Ovary (tissue), 10 donors: Measurements from ENCODE around the gene NAA11. TPM values are rescaled to one million over a fixed set of nuclear protein-coding genes. Genes with fewer than 3 reads are reported as not detected.

Source experiments
- DNase-seq, 5 donors: peaks; one replicate each; pipeline ENCODE4 v3.0.0-alpha.2; 2019 to 2020
- H3K27ac ChIP-seq, 2 donors: fragments of 200-600 bp; one replicate each; pipeline versions ENCODE4 v1.5.1 to v1.8.0; 2019 to 2022
- H3K27me3 ChIP-seq: fragments of 200-600 bp; one replicate; pipeline ENCODE4 v1.8.0; 2022
- H3K36me3 ChIP-seq: fragments of 200-600 bp; sonication (generic); one replicate; pipeline ENCODE4 v1.5.1; 2019
- H3K4me1 ChIP-seq: one replicate; pipeline ENCODE4 v1.8.1; 2013; ENCODE audit warnings: mild to moderate bottlenecking, moderate library complexity; ENCODE audit not compliant: insufficient read depth
- H3K4me3 ChIP-seq: fragments of 200-600 bp; sonication (generic); one replicate; pipeline ENCODE4 v1.5.1; 2017
- H3K9me3 ChIP-seq, 2 donors: fragments of 200-600 bp in 1 of 2; sonication (generic) in 1 of 2; one replicate each; pipeline versions ENCODE4 v1.5.1 to v1.8.1; 2013 to 2019; ENCODE audit warnings: mild to moderate bottlenecking in 1 of 2, moderate library complexity in 1 of 2
- CTCF ChIP-seq, 3 donors: fragments of 450-650 bp in 2 of 3; fragments of 200-600 bp in 1 of 3; IDR thresholded peaks; one replicate each; pipeline versions ENCODE4 v1.5.1 to v1.8.0; 2016 to 2022; ENCODE audit warnings: antibody characterized with exemption in 3 of 3, mild to moderate bottlenecking in 1 of 3
- EP300 ChIP-seq: sonication (generic); formaldehyde crosslinking; IDR thresholded peaks from one replicate; pipeline ENCODE4 v1.6.1; 2017; ENCODE audit warnings: antibody characterized with exemption
- POLR2A ChIP-seq: fragments of 450-650 bp; IDR thresholded peaks from one replicate; pipeline ENCODE4 v1.6.1; 2017; ENCODE audit warnings: antibody characterized with exemption, mild to moderate bottlenecking, moderate library complexity
- WGBS, 3 donors: extraction: QIAGEN DNeasy Blood & Tissue Kit in 1 of 3; methylation state at CpG; one replicate each; pipeline versions ENCODE4 v1.1.5 to v1.1.7; 2013 to 2017; 5-methylcytosine and 5-hydroxymethylcytosine counted together
- intact Hi-C, 4 donors: fragments of 100-400 bp; cut with DNase I; formaldehyde crosslinking; loops; one replicate each; pipeline versions ENCODE4 v1.11.0 to v1.15.1; 2022 to 2023
- long read RNA-seq, 3 donors: library from polyadenylated mRNA in 2 of 3; unstranded in 2 of 3; transcript quantifications; one replicate each; pipeline ENCODE4 v2.0.0 and lab custom pipeline, GENCODE V29; 2021 to 2026
- polyA plus RNA-seq, 2 donors: library from polyadenylated mRNA; stranded (reverse); fragments of 200-250 nt in 1 of 2; fragments of 350-450 nt in 1 of 2; fragmentation: Illumina TruSeq in 1 of 2; extraction: RNeasy Lipid Tissue Mini Kit (QIAGEN cat#74804) in 1 of 2; gene quantifications; one replicate each; pipeline ENCODE4 v1.2.3, GENCODE V29; 2013 to 2014
- total RNA-seq, 7 donors: library from RNA; depleted of rRNA in 2 of 7; stranded (reverse); fragments of >200 nt in 2 of 7; fragmentation: NEBNext Ultra II Directional in 3 of 7; extraction: Animal tissue kit (Norgen Biotek cat#: 25700) in 3 of 7; gene quantifications; one replicate each; pipeline versions ENCODE4 v1.1.0 to v1.2.4, GENCODE V29; 2016 to 2023
- donor health status: DM: no; HTN: no; CAD: no; lungs with moderate emphysema.
- donor health status: DM: no; HTN: no; CAD: no.
- donor health status: Bipolar disorder and iron deficiency.
- donor health status: DM: yes; HTN: yes; CAD: no.
- donor health status: DM: no; HTN: no; CAD: no.
- donor health status: DM: yes; HTN: yes; CAD: no.

The NAA11 gene
- total RNA-seq: not detected
- not detected for polyA plus RNA-seq
- long read RNA-seq, donor 1, partial matches to known transcripts: 0 of 1 reads
- long read RNA-seq, donor 1, other reads (novel, unspliced or antisense): 1 of 1 reads
- long read RNA-seq, donor 2, partial matches to known transcripts: 0 of 2 reads
- long read RNA-seq, donor 2, other reads (novel, unspliced or antisense): 0 of 2 reads
- long read RNA-seq, donor 3: 0 reads

- 89 to 96% (median 90%) methylated on average over 19 of the region's 19 CpGs for WGBS, 3 donors
- Histone ChIP-seq H3K36me3 (no peaks in the 10 kb centered on the region), H3K4me3 (no peak within 1 kb of the TSS), H3K4me1 (no peaks in the 10 kb centered on the region), H3K27me3 (no peaks in the 10 kb centered on the region), H3K9me3 (no peaks in the 10 kb centered on the region), H3K27ac (no peak within 1 kb of the TSS)
- DNase-seq: no peak
- no peak for TF ChIP-seq EP300
- intact Hi-C loops: no loop called here
Measured at GRCh38 chr4:79325864-79326328, at the start of gene NAA11. Gene NAA11, minus strand, starts transcription at chr4:79326061. Its CDS starts 184 bp downstream, at chr4:79325877.

GRCh38 chr4:79370026-79370425 is 44.2 kb upstream of the NAA11 start:
- H3K27ac ChIP-seq: no peak overlapping the region
- intact Hi-C loops: no loop called here
- H3K4me3 ChIP-seq: no peak overlapping the region
- H3K9me3 ChIP-seq: no peaks in the 10 kb centered on the region
- no peaks in the 10 kb centered on the region for H3K36me3 ChIP-seq
- no peaks in the 10 kb centered on the region for H3K27me3 ChIP-seq
- no peak for DNase-seq
- TF ChIP-seq POLR2A (no peak), EP300 (no peak), CTCF (IDR thresholded peaks at IDR 0.05) (no peak)
- WGBS, 3 donors: 72 to 82% (median 79%) methylated on average over 2 of the region's 2 CpGs
- H3K4me1 ChIP-seq: no peaks in the 10 kb centered on the region

GRCh38 chr4:79367096-79367495 is 41.2 kb upstream of the NAA11 start:
- intact Hi-C loops: no loop called here
- 88 to 96% (median 90%) methylated on average over 2 of the region's 2 CpGs for WGBS, 3 donors

GRCh38 chr4:79366422-79366821 is 40.6 kb upstream of the NAA11 start:
- Histone ChIP-seq H3K36me3 (no peaks in the 10 kb centered on the region), H3K4me1 (no peaks in the 10 kb centered on the region), H3K27ac (no peak overlapping the region), H3K27me3 (no peaks in the 10 kb centered on the region), H3K4me3 (no peak overlapping the region), H3K9me3 (no peaks in the 10 kb centered on the region)
- no peak for DNase-seq
- TF ChIP-seq POLR2A (no peak), CTCF (IDR thresholded peaks at IDR 0.05) (no peak), EP300 (no peak)
- intact Hi-C loops: no loop called here

More at GRCh38 chr4:79367096-79367495, 41.2 kb upstream of the NAA11 start:
- Histone ChIP-seq H3K36me3 (no peaks in the 10 kb centered on the region), H3K4me1 (no peaks in the 10 kb centered on the region), H3K9me3 (no peaks in the 10 kb centered on the region), H3K27ac (no peak overlapping the region), H3K4me3 (no peak overlapping the region), H3K27me3 (no peaks in the 10 kb centered on the region)
- DNase-seq: no peak
- TF ChIP-seq EP300 (no peak), POLR2A (no peak), CTCF (IDR thresholded peaks at IDR 0.05) (no peak)

- H3K27me3 ChIP-seq: no peaks in the 10 kb centered on the region
- no peaks in the 10 kb centered on the region for H3K9me3 ChIP-seq
- H3K36me3 ChIP-seq: no peaks in the 10 kb centered on the region
- no peak for DNase-seq
- WGBS, 3 donors: 81 to 88% (median 85%) methylated on average over 6 of the region's 6 CpGs
- no peak overlapping the region for H3K4me3 ChIP-seq
- H3K4me1 ChIP-seq: no peaks in the 10 kb centered on the region
- intact Hi-C loops: no loop called here
- no peak overlapping the region for H3K27ac ChIP-seq
- no peak for TF ChIP-seq POLR2A
- TF ChIP-seq CTCF (IDR thresholded peaks at IDR 0.05): no peak
- no peak for TF ChIP-seq EP300
Measured at GRCh38 chr4:79364061-79364460, 38.2 kb upstream of the NAA11 start.
